Activated naive CD4-positive, alpha-beta T cell treated with anti-CD3 and anti-CD28 coated beads for 36 hours (primary cell): ENCODE data around the gene LRIG1. TPM values are rescaled to one million over a fixed set of nuclear protein-coding genes. Genes with fewer than 3 reads are reported as not detected.

ENCODE experiments used
- CTCF ChIA-PET: fragments of 350-600 bp; sonication (Branson Sonifier 250); formaldehyde crosslinking; loops from one replicate; lab custom pipeline; 2021; ENCODE audit warnings: antibody characterized with exemption; lab: Charles Lee
- DNase-seq: peaks from one replicate; pipeline ENCODE4 v3.0.0-alpha.2; 2020
- H3K27ac Mint-ChIP-seq: one replicate; pipeline ENCODE4 v1.8.0; 2021; ENCODE audit warnings: mild to moderate bottlenecking, mixed read lengths
- H3K27me3 Mint-ChIP-seq: one replicate; pipeline ENCODE4 v1.8.0; 2021; ENCODE audit warnings: low read depth, mixed read lengths
- H3K36me3 Mint-ChIP-seq: one replicate; pipeline ENCODE4 v1.8.0; 2021; ENCODE audit warnings: low read depth, mixed read lengths
- H3K4me1 Mint-ChIP-seq: one replicate; pipeline ENCODE4 v1.8.0; 2021; ENCODE audit warnings: low read depth, mixed read lengths
- H3K4me3 Mint-ChIP-seq: one replicate; pipeline ENCODE4 v1.8.0; 2021; ENCODE audit warnings: mild to moderate bottlenecking, moderate library complexity, mixed read lengths
- H3K9me3 Mint-ChIP-seq: one replicate; pipeline ENCODE4 v1.8.0; 2021; ENCODE audit warnings: mixed read lengths
- intact Hi-C: fragments of 100-400 bp; cut with micrococcal nuclease; formaldehyde crosslinking; loops from one replicate; pipeline ENCODE4 v1.15.1; 2023
- total RNA-seq, 2 experiments: library from RNA; stranded (reverse); gene quantifications; one replicate each; pipeline ENCODE4 v1.2.3, GENCODE V29; 2021

Gene LRIG1
- total RNA-seq, 2 experiments from 2014 or later, result 18.3 to 19.0 TPM

GRCh38 chr3:66463730-66464511, 36.9 kb downstream of the LRIG1 start:
- intact Hi-C loops, result no loop called here
- Mint-ChIP-seq H3K27ac (no peak overlapping the region), H3K36me3 (peaks cover 18% of the 10 kb centered on the region), H3K9me3 (no peaks in the 10 kb centered on the region), H3K4me3 (no peak overlapping the region), H3K27me3 (no peaks in the 10 kb centered on the region), H3K4me1 (peaks cover 37% of the 10 kb centered on the region)
- CTCF ChIA-PET, result interaction anchor here (0.6 to 1.1 kb wide), 2 partner anchors 36 to 53 kb away, joined by 3 read pairs; no protein-coding TSS in a partner anchor
- DNase-seq, result no peak

GRCh38 chr3:66463054-66463631, 37.7 kb downstream of the LRIG1 start:
- Mint-ChIP-seq H3K4me3 (no peak overlapping the region), H3K27me3 (no peaks in the 10 kb centered on the region), H3K36me3 (peaks cover 16% of the 10 kb centered on the region), H3K4me1 (peaks cover 29% of the 10 kb centered on the region), H3K27ac (no peak overlapping the region), H3K9me3 (no peaks in the 10 kb centered on the region)
- CTCF ChIA-PET, result interaction anchor here (1.1 kb wide), 1 partner anchor 52 kb away, joined by 3 read pairs; no protein-coding TSS in a partner anchor
- no peak for DNase-seq
- intact Hi-C loops, result no loop called here

- CTCF ChIA-PET, result no interaction called here
- DNase-seq, result no peak
- H3K27me3 Mint-ChIP-seq, result no peaks in the 10 kb centered on the region
- H3K36me3 Mint-ChIP-seq, result peaks cover 24% of the 10 kb centered on the region
- H3K9me3 Mint-ChIP-seq, result no peaks in the 10 kb centered on the region
- intact Hi-C loops, result no loop called here
- no peaks in the 10 kb centered on the region for H3K4me1 Mint-ChIP-seq
- no peak overlapping the region for H3K4me3 Mint-ChIP-seq
- H3K27ac Mint-ChIP-seq, result no peak overlapping the region
Measured at GRCh38 chr3:66457252-66457651, 43.6 kb downstream of the LRIG1 start.

GRCh38 chr3:66456711-66457173, 44.1 kb downstream of the LRIG1 start:
- H3K4me3 Mint-ChIP-seq, result no peak overlapping the region

GRCh38 chr3:66454464-66454859, 46.4 kb downstream of the LRIG1 start:
- H3K4me1 Mint-ChIP-seq, result peaks cover 5% of the 10 kb centered on the region
- intact Hi-C loops, result no loop called here
- H3K27me3 Mint-ChIP-seq, result no peaks in the 10 kb centered on the region
- no peak overlapping the region for H3K27ac Mint-ChIP-seq
- H3K36me3 Mint-ChIP-seq, result peaks cover 24% of the 10 kb centered on the region
- no peak overlapping the region for H3K4me3 Mint-ChIP-seq
- CTCF ChIA-PET, result interaction anchor here (1.0 to 1.3 kb wide), 2 partner anchors 47 to 368 kb away, joined by 3 read pairs; no protein-coding TSS in a partner anchor
- no peaks in the 10 kb centered on the region for H3K9me3 Mint-ChIP-seq
- no peak for DNase-seq

More at GRCh38 chr3:66456711-66457173, 44.1 kb downstream of the LRIG1 start:
- intact Hi-C loops, result no loop called here
- CTCF ChIA-PET, result no interaction called here
- Mint-ChIP-seq H3K27ac (no peak overlapping the region), H3K27me3 (no peaks in the 10 kb centered on the region), H3K36me3 (peaks cover 24% of the 10 kb centered on the region), H3K4me1 (no peaks in the 10 kb centered on the region), H3K9me3 (no peaks in the 10 kb centered on the region)
- no peak for DNase-seq

- H3K36me3 Mint-ChIP-seq, result peaks cover 20% of the 10 kb centered on the region
- peaks cover 5% of the 10 kb centered on the region for H3K4me1 Mint-ChIP-seq
- CTCF ChIA-PET, result interaction anchor here (1.0 to 1.5 kb wide), 3 partner anchors 13 to 368 kb away, joined by 3 read pairs; no protein-coding TSS in a partner anchor
- H3K9me3 Mint-ChIP-seq, result no peaks in the 10 kb centered on the region
- no peaks in the 10 kb centered on the region for H3K27me3 Mint-ChIP-seq
- intact Hi-C loops, result no loop called here
- DNase-seq, result no peak
- no peak overlapping the region for H3K27ac Mint-ChIP-seq
- H3K4me3 Mint-ChIP-seq, result no peak overlapping the region
Measured at GRCh38 chr3:66453651-66454463, 47.0 kb downstream of the LRIG1 start.

GRCh38 chr3:66452303-66453011, 48.4 kb downstream of the LRIG1 start:
- H3K36me3 Mint-ChIP-seq, result peaks cover 21% of the 10 kb centered on the region
- CTCF ChIA-PET, result interaction anchor here (0.6 to 1.5 kb wide), 3 partner anchors 11 to 428 kb away, joined by 3 to 8 read pairs (median 3); no protein-coding TSS in a partner anchor
- H3K27me3 Mint-ChIP-seq, result no peaks in the 10 kb centered on the region
- no peak overlapping the region for H3K4me3 Mint-ChIP-seq
- no peaks in the 10 kb centered on the region for H3K9me3 Mint-ChIP-seq
- intact Hi-C loops, result no loop called here
- H3K27ac Mint-ChIP-seq, result no peak overlapping the region
- DNase-seq, result no peak
- H3K4me1 Mint-ChIP-seq, result peaks cover 5% of the 10 kb centered on the region

GRCh38 chr3:66451766-66452165, 49.1 kb downstream of the LRIG1 start:
- H3K27me3 Mint-ChIP-seq, result no peaks in the 10 kb centered on the region
- peaks cover 18% of the 10 kb centered on the region for H3K36me3 Mint-ChIP-seq
- peaks cover 5% of the 10 kb centered on the region for H3K4me1 Mint-ChIP-seq
- DNase-seq, result no peak
- intact Hi-C loops, result no loop called here
- CTCF ChIA-PET, result interaction anchor here (0.5 kb wide), 1 partner anchor 462 kb away, joined by 5 read pairs; no protein-coding TSS in a partner anchor
- H3K4me3 Mint-ChIP-seq, result no peak overlapping the region
- no peak overlapping the region for H3K27ac Mint-ChIP-seq
- H3K9me3 Mint-ChIP-seq, result no peaks in the 10 kb centered on the region

GRCh38 chr3:66450390-66451022, 50.3 kb downstream of the LRIG1 start:
- no peaks in the 10 kb centered on the region for H3K27me3 Mint-ChIP-seq
- H3K36me3 Mint-ChIP-seq, result peaks cover 18% of the 10 kb centered on the region
- H3K27ac Mint-ChIP-seq, result no peak overlapping the region
- peaks cover 5% of the 10 kb centered on the region for H3K4me1 Mint-ChIP-seq
- intact Hi-C loops, result no loop called here
- CTCF ChIA-PET, result no interaction called here
- H3K4me3 Mint-ChIP-seq, result no peak overlapping the region
- DNase-seq, result no peak
- no peaks in the 10 kb centered on the region for H3K9me3 Mint-ChIP-seq

- H3K4me1 Mint-ChIP-seq, result peaks cover 5% of the 10 kb centered on the region
- H3K9me3 Mint-ChIP-seq, result no peaks in the 10 kb centered on the region
- CTCF ChIA-PET, result interaction anchor here (0.6 to 1.0 kb wide), 3 partner anchors 42 to 866 kb away, joined by 3 to 4 read pairs (median 3); no protein-coding TSS in a partner anchor
- H3K36me3 Mint-ChIP-seq, result peaks cover 18% of the 10 kb centered on the region
- no peak overlapping the region for H3K27ac Mint-ChIP-seq
- no peaks in the 10 kb centered on the region for H3K27me3 Mint-ChIP-seq
- no peak overlapping the region for H3K4me3 Mint-ChIP-seq
- DNase-seq, result no peak
- intact Hi-C loops, result no loop called here
Measured at GRCh38 chr3:66449411-66449974, 51.3 kb downstream of the LRIG1 start.

- intact Hi-C loops, result no loop called here
- Mint-ChIP-seq H3K27ac (no peak overlapping the region), H3K36me3 (peaks cover 6% of the 10 kb centered on the region), H3K27me3 (no peaks in the 10 kb centered on the region), H3K4me3 (no peak overlapping the region), H3K9me3 (no peaks in the 10 kb centered on the region), H3K4me1 (peaks cover 20% of the 10 kb centered on the region)
- no peak for DNase-seq
- CTCF ChIA-PET, result interaction anchor here (2.3 kb wide), 1 partner anchor 37 kb away, joined by 5 read pairs; no protein-coding TSS in a partner anchor
Measured at GRCh38 chr3:66444146-66444644, 56.6 kb downstream of the LRIG1 start.
